PC-3 (cell line): ENCODE measurements around the gene ST3GAL4. TPM values are rescaled to one million over a fixed set of nuclear protein-coding genes. Genes with fewer than 3 reads are reported as not detected.

ENCODE experiments used
- ATAC-seq: fragments of 200-7000 bp; cut with Tn5 transposase; 2 replicates; pipeline ENCODE4 v1.9.1; 2020; ENCODE audit warnings: mild to moderate bottlenecking, moderate library complexity
- BruUV-seq: library from RNA; stranded (reverse); fragments of 400-500 nt; replicated peaks from 2 replicates; lab custom pipeline; 2021; lab: Mats Ljungman, UMichigan
- CTCF ChIA-PET: fragments of 300-600 bp; sonication (Branson Sonifier 250); formaldehyde crosslinking; loops from one replicate; lab custom pipeline; 2022; ENCODE audit warnings: antibody characterized with exemption; lab: Charles Lee
- POLR2A ChIA-PET: fragments of 300-600 bp; sonication (Branson Sonifier 250); formaldehyde crosslinking; loops from one replicate; lab custom pipeline; 2022; ENCODE audit warnings: antibody characterized with exemption; ENCODE audit not compliant: unreplicated experiment; lab: Charles Lee
- DNase-seq: peaks from one replicate; pipeline ENCODE4 v3.0.0-alpha.2; 2015
- H2AFZ ChIP-seq: fragments of 300-600 bp; sonication (generic); 2 replicates; pipeline ENCODE4 v1.6.0; 2016; ENCODE audit warnings: antibody characterized with exemption, low read length
- H3F3A ChIP-seq: fragments of 300-600 bp; sonication (generic); one replicate; pipeline ENCODE4 v1.6.0; 2017; ENCODE audit warnings: antibody characterized with exemption, low read length, control low read depth, mild to moderate bottlenecking; ENCODE audit not compliant: unreplicated experiment
- H3K27ac ChIP-seq: fragments of 300-600 bp; sonication (generic); 2 replicates; pipeline ENCODE4 v1.5.1; 2016; ENCODE audit warnings: mild to moderate bottlenecking, low read length
- H3K27me3 ChIP-seq: fragments of 300-600 bp; sonication (generic); 2 replicates; pipeline ENCODE4 v1.6.1; 2016; ENCODE audit warnings: low read length, mixed read lengths
- H3K36me3 ChIP-seq: fragments of 300-600 bp; sonication (generic); 2 replicates; pipeline ENCODE4 v1.6.1; 2016; ENCODE audit warnings: low read depth, mixed run types, low read length, mixed read lengths
- H3K4me1 ChIP-seq: fragments of 300-600 bp; sonication (generic); 2 replicates; pipeline ENCODE4 v1.5.1; 2016; ENCODE audit warnings: low read length; ENCODE audit not compliant: insufficient read depth
- H3K4me2 ChIP-seq: fragments of 300-600 bp; sonication (generic); 2 replicates; pipeline ENCODE4 v1.6.0; 2016; ENCODE audit warnings: low read length
- H3K4me3 ChIP-seq: fragments of 300-600 bp; sonication (generic); 2 replicates; pipeline ENCODE4 v1.5.1; 2016; ENCODE audit warnings: mild to moderate bottlenecking, low read length, mixed read lengths
- H3K79me2 ChIP-seq: fragments of 300-600 bp; sonication (generic); 2 replicates; pipeline ENCODE4 v1.6.1; 2017; ENCODE audit warnings: low read length, mixed read lengths
- H3K9ac ChIP-seq: fragments of 300-600 bp; sonication (generic); 2 replicates; pipeline ENCODE4 v1.6.0; 2016; ENCODE audit warnings: mild to moderate bottlenecking, low read length
- H3K9me2 ChIP-seq: fragments of 300-600 bp; sonication (generic); replicated peaks from 2 replicates; pipeline ENCODE4 v1.6.1; 2016; ENCODE audit warnings: mixed run types, low read length, mixed read lengths
- H3K9me3 ChIP-seq: fragments of 300-600 bp; sonication (generic); 2 replicates; pipeline ENCODE4 v1.6.1; 2016; ENCODE audit warnings: low read length, mixed read lengths
- H4K20me1 ChIP-seq: fragments of 300-600 bp; sonication (generic); 2 replicates; pipeline ENCODE4 v1.6.1; 2016; ENCODE audit warnings: low read length, mixed read lengths
- EZH2 ChIP-seq: fragments of 300-600 bp; sonication (generic); IDR thresholded peaks from one replicate; pipeline ENCODE4 v1.6.1; 2017; ENCODE audit warnings: antibody characterized with exemption, mild to moderate bottlenecking, low read length; ENCODE audit not compliant: unreplicated experiment
- EZH2phosphoT487 ChIP-seq: fragments of 300-600 bp; sonication (generic); IDR thresholded peaks from 2 replicates; pipeline ENCODE4 v1.6.1; 2018; ENCODE audit warnings: mild to moderate bottlenecking, antibody characterized with exemption, low read length, borderline replicate concordance
- intact Hi-C: fragments of 100-400 bp; cut with micrococcal nuclease; formaldehyde crosslinking; loops from 2 replicates; pipeline ENCODE4 v1.9.0; 2023
- total RNA-seq: library from RNA; depleted of rRNA; stranded (reverse); fragments of >200 nt; gene quantifications from 2 replicates; pipeline ENCODE4 v1.2.3, GENCODE V29; 2014
- TF ChIP-seq, protein P1 (sequence below): fragments of 300-600 bp; sonication (generic); conservative IDR thresholded peaks from 2 replicates; pipeline ENCODE4 v1.5.1; 2017; ENCODE audit warnings: antibody characterized with exemption, low read depth, mild to moderate bottlenecking, low read length

ST3GAL4 gene
- total RNA-seq, 1 experiment from 2014 or later: 126 TPM

- H4K20me1 ChIP-seq: no peaks in the 10 kb centered on the region
- H3K79me2 ChIP-seq: no peaks in the 10 kb centered on the region
- no peaks in the 10 kb centered on the region for H3K27me3 ChIP-seq
- H3K9ac ChIP-seq: no peak overlapping the region
- peaks cover 5% of the 10 kb centered on the region; the same call in 1 of the 2 replicates for H3K4me1 ChIP-seq
- BruUV-seq: no TSS peak
- intact Hi-C loops: loop anchor here (1.0 to 5.0 kb wide), 2 partner anchors 133 to 167 kb away; no protein-coding TSS in a partner anchor
- no peaks in the 10 kb centered on the region for H3K9me3 ChIP-seq
- peak overlapping the region; percentile 85; the same call in 1 of the 2 replicates for H2AFZ ChIP-seq
- no peak overlapping the region for H3K27ac ChIP-seq
- no peak for TF ChIP-seq EZH2
- TF ChIP-seq, protein P1, sequence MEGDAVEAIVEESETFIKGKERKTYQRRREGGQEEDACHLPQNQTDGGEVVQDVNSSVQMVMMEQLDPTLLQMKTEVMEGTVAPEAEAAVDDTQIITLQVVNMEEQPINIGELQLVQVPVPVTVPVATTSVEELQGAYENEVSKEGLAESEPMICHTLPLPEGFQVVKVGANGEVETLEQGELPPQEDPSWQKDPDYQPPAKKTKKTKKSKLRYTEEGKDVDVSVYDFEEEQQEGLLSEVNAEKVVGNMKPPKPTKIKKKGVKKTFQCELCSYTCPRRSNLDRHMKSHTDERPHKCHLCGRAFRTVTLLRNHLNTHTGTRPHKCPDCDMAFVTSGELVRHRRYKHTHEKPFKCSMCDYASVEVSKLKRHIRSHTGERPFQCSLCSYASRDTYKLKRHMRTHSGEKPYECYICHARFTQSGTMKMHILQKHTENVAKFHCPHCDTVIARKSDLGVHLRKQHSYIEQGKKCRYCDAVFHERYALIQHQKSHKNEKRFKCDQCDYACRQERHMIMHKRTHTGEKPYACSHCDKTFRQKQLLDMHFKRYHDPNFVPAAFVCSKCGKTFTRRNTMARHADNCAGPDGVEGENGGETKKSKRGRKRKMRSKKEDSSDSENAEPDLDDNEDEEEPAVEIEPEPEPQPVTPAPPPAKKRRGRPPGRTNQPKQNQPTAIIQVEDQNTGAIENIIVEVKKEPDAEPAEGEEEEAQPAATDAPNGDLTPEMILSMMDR: no peak
- TF ChIP-seq EZH2phosphoT487: no peak
- DNase-seq (no peak), ATAC-seq (no peak)
- H3K4me2 ChIP-seq: no peak overlapping the region
- ChIA-PET POLR2A (no interaction called here), CTCF (interaction anchor here (0.6 to 1.4 kb wide), 3 partner anchors 41 to 130 kb away, joined by 3 to 13 read pairs (median 3); no protein-coding TSS in a partner anchor)
- 0 out of 2 replicates have a peak, but pooled peaks cover 5% of the 10 kb centered on the region for H3K36me3 ChIP-seq
- H3K9me2 ChIP-seq: no peaks in the 10 kb centered on the region
- no peak overlapping the region for H3K4me3 ChIP-seq
- no peaks in the 10 kb centered on the region for H3F3A ChIP-seq
Measured at GRCh38 chr11:126440276-126440675, 84.8 kb downstream of the ST3GAL4 start.

GRCh38 chr11:126440792-126441514 is 85.5 kb downstream of the ST3GAL4 start:
- no peak for TF ChIP-seq EZH2
- TF ChIP-seq, protein P1: peak; percentile 98
- DNase-seq (peak; percentile 94), ATAC-seq (peak; percentile 88)
- no peaks in the 10 kb centered on the region for H3K27me3 ChIP-seq
- ChIA-PET CTCF (interaction anchor here (0.6 to 1.4 kb wide), 5 partner anchors 9 to 222 kb away, joined by 3 to 13 read pairs (median 5); no protein-coding TSS in a partner anchor), POLR2A (interaction anchor here (0.6 kb wide), 1 partner anchor 24 kb away, joined by 5 read pairs; no protein-coding TSS in a partner anchor)
- H3K79me2 ChIP-seq: no peaks in the 10 kb centered on the region
- no TSS peak for BruUV-seq
- no peak overlapping the region for H3K9ac ChIP-seq
- no peaks in the 10 kb centered on the region for H3K9me2 ChIP-seq
- H3K9me3 ChIP-seq: no peaks in the 10 kb centered on the region
- peak overlapping the region; percentile 76 for H3K4me2 ChIP-seq
- H3K36me3 ChIP-seq: 0 out of 2 replicates have a peak, but pooled peaks cover 5% of the 10 kb centered on the region
- H3K27ac ChIP-seq: no peak overlapping the region
- H2AFZ ChIP-seq: peak overlapping the region; percentile 85
- H3F3A ChIP-seq: no peaks in the 10 kb centered on the region
- intact Hi-C loops: loop anchor here (1.0 to 5.0 kb wide), 4 partner anchors 39 to 166 kb away; no protein-coding TSS in a partner anchor
- no peaks in the 10 kb centered on the region for H4K20me1 ChIP-seq
- peak overlapping the region; percentile 34; the same call in 1 of the 2 replicates for H3K4me3 ChIP-seq
- H3K4me1 ChIP-seq: peaks cover 5% of the 10 kb centered on the region; the same call in 1 of the 2 replicates
